Tibial artery (tissue), 4 donors: Measurements from ENCODE around the gene SRSF1.

Source experiments
- DNase-seq, 2 donors: peaks; one replicate each; pipeline ENCODE4 v3.0.0-alpha.2; 2019
- H3K27ac ChIP-seq, 2 donors: fragments of 200-600 bp; sonication (generic) in 1 of 2; 1 replicate in 1 of 2; 2 replicates in 1 of 2; pipeline ENCODE4 v1.5.1; 2018 to 2019; ENCODE audit warnings: mild to moderate bottlenecking in 1 of 2
- H3K27me3 ChIP-seq, 2 donors: fragments of 200-600 bp; sonication (generic) in 1 of 2; one replicate each; pipeline versions ENCODE4 v1.5.1 to v1.6.0; 2016 to 2019
- H3K36me3 ChIP-seq, 3 donors: fragments of 200-600 bp; sonication (generic) in 2 of 3; one replicate each; pipeline ENCODE4 v1.5.1; 2016 to 2019; ENCODE audit warnings: mild to moderate bottlenecking in 2 of 3
- H3K4me1 ChIP-seq, 4 donors: fragments of 200-600 bp; sonication (generic) in 2 of 4; 1 replicate in 3 of 4; 2 replicates in 1 of 4; pipeline ENCODE4 v1.5.1; 2016 to 2019
- H3K4me3 ChIP-seq, 2 donors: fragments of 200-600 bp; sonication (generic) in 1 of 2; 1 replicate in 1 of 2; 2 replicates in 1 of 2; pipeline ENCODE4 v1.5.1; 2018 to 2019; ENCODE audit warnings: mild to moderate bottlenecking in 2 of 2
- H3K9me3 ChIP-seq, 3 donors: fragments of 200-600 bp; sonication (generic) in 1 of 3; one replicate each; pipeline ENCODE4 v1.5.1; 2016 to 2019
- CTCF ChIP-seq, 2 experiments: fragments of 200-600 bp in 1 of 2; fragments of 450-650 bp in 1 of 2; IDR thresholded peaks; one replicate each; pipeline ENCODE4 v1.5.1; 2017 to 2019; ENCODE audit warnings: antibody characterized with exemption in 2 of 2, mild to moderate bottlenecking in 1 of 2, moderate library complexity in 1 of 2
- intact Hi-C: fragments of 100-400 bp; cut with DNase I; formaldehyde crosslinking; loops from one replicate; pipeline ENCODE4 v1.15.0; 2023; ENCODE audit warnings: low total_unique reads

Gene SRSF1

GRCh38 chr17:57970710-57971109, 36.3 kb downstream of the SRSF1 start:
- H3K9me3 ChIP-seq: no peaks in the 10 kb centered on the region
- no peak for TF ChIP-seq CTCF (IDR thresholded peaks at IDR 0.05)
- no peak for DNase-seq
- intact Hi-C loops: no loop called here
- peaks cover 0 to 9% (median 1%) of the 10 kb centered on the region in 4 donors for H3K4me1 ChIP-seq
- peaks cover 35 to 42% (median 37%) of the 10 kb centered on the region in 3 donors for H3K36me3 ChIP-seq
- H3K27ac ChIP-seq: no peak overlapping the region
- H3K27me3 ChIP-seq: no peaks in the 10 kb centered on the region
- H3K4me3 ChIP-seq: no peak overlapping the region

GRCh38 chr17:57968456-57968855, 38.6 kb downstream of the SRSF1 start:
- H3K4me3 ChIP-seq: no peak overlapping the region
- no peaks in the 10 kb centered on the region for H3K9me3 ChIP-seq
- H3K4me1 ChIP-seq: no peaks in the 10 kb centered on the region
- H3K36me3 ChIP-seq: peaks cover 15 to 23% (median 18%) of the 10 kb centered on the region in 3 donors
- intact Hi-C loops: no loop called here
- TF ChIP-seq CTCF (IDR thresholded peaks at IDR 0.05): no peak
- H3K27me3 ChIP-seq: no peaks in the 10 kb centered on the region
- no peak for DNase-seq
- no peak overlapping the region for H3K27ac ChIP-seq

- no peak for DNase-seq
- TF ChIP-seq CTCF (IDR thresholded peaks at IDR 0.05): no peak
- Histone ChIP-seq H3K27me3 (no peaks in the 10 kb centered on the region), H3K4me1 (no peaks in the 10 kb centered on the region), H3K4me3 (no peak overlapping the region), H3K36me3 (peaks cover under 1 to 7% (median 5%) of the 10 kb centered on the region in 3 donors), H3K27ac (no peak overlapping the region), H3K9me3 (no peaks in the 10 kb centered on the region)
- intact Hi-C loops: no loop called here
Measured at GRCh38 chr17:57966875-57967274, 40.2 kb downstream of the SRSF1 start.

GRCh38 chr17:57966246-57966645, 40.8 kb downstream of the SRSF1 start:
- H3K4me1 ChIP-seq: no peaks in the 10 kb centered on the region
- peaks cover 0 to 1% (median 0%) of the 10 kb centered on the region in 3 donors for H3K36me3 ChIP-seq
- H3K27ac ChIP-seq: no peak overlapping the region
- H3K9me3 ChIP-seq: no peaks in the 10 kb centered on the region
- no peak for DNase-seq
- H3K27me3 ChIP-seq: no peaks in the 10 kb centered on the region
- no peak overlapping the region for H3K4me3 ChIP-seq
- intact Hi-C loops: no loop called here
- TF ChIP-seq CTCF (IDR thresholded peaks at IDR 0.05): no peak

GRCh38 chr17:57965521-57966160, 41.4 kb downstream of the SRSF1 start:
- Histone ChIP-seq H3K4me1 (no peaks in the 10 kb centered on the region), H3K4me3 (no peak overlapping the region), H3K36me3 (no peaks in the 10 kb centered on the region), H3K27me3 (no peaks in the 10 kb centered on the region), H3K9me3 (no peaks in the 10 kb centered on the region), H3K27ac (no peak overlapping the region)
- intact Hi-C loops: no loop called here
- no peak for TF ChIP-seq CTCF (IDR thresholded peaks at IDR 0.05)
- DNase-seq: no peak

GRCh38 chr17:57963149-57963511, 43.9 kb downstream of the SRSF1 start:
- H3K36me3 ChIP-seq: no peaks in the 10 kb centered on the region
- H3K27ac ChIP-seq: no peak overlapping the region
- no peak for DNase-seq
- H3K27me3 ChIP-seq: no peaks in the 10 kb centered on the region
- H3K4me3 ChIP-seq: no peak overlapping the region
- no peaks in the 10 kb centered on the region for H3K4me1 ChIP-seq
- intact Hi-C loops: no loop called here
- TF ChIP-seq CTCF (IDR thresholded peaks at IDR 0.05): no peak
- H3K9me3 ChIP-seq: no peaks in the 10 kb centered on the region
